C4-2B (cell line): ENCODE measurements around the gene ZFR2.

Experiments
- CTCF ChIP-seq: fragments of 450-650 bp; conservative IDR thresholded peaks from 2 replicates; pipeline ENCODE4 v1.5.1; 2017; ENCODE audit warnings: mild to moderate bottlenecking
- ZFX ChIP-seq: fragments of 450-650 bp; IDR thresholded peaks from 2 replicates; pipeline ENCODE4 v1.6.1; 2017

- TF ChIP-seq CTCF, result no peak
- no peak for TF ChIP-seq ZFX
Measured at GRCh38 chr19:3768015-3768747, 100.7 kb downstream of the ZFR2 start.
